ENCODE measurements around the gene USP54. TPM values are rescaled to one million over a fixed set of nuclear protein-coding genes. Genes with fewer than 3 reads are reported as not detected.
A peak's percentile ranks its signal among the peaks of the same experiment; 100 is the strongest.
"Not testable (repeated sequence)": the region's sequence is repeated elsewhere in the genome, so short reads cannot be mapped to it uniquely, and the experiment has no call there.

Gene USP54
- total RNA-seq, 1 donor from 2014 or later = 5.8 TPM

GRCh38 chr10:73591935-73592699, 975 bp upstream of the USP54 start:
- DNase-seq (ENCODE audit: low read depth in 2 of 2) = no peak

DNA sequence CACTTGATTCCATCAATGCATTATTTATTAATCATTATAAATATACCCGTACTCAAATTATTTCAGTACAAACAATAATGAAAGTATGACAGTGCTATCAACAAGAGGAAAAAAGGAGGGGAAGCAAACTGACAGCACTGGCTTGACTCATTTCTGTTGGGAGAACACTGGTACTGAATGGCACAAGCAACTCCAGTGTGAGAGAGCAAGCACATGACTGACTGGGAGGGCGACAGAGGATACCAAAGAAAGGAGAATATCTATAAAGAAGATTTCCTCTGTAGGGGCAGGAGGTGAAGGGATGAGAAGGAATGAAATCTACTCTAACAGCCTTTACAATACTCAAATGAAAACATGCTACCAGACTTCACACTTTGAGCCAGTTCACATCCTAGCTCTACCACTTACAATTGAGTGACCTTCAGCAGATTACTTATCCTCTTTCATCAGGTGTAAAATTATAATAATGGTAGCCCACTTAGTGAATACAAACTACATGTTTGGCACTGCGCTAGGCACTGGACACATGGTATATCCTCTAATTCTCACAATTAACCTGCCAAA, 1.5 kb downstream of the USP54 start:
- DNase-seq (ENCODE audit: low read depth in 2 of 2) = peak in 1 of 2 donors; percentile 77

DNA sequence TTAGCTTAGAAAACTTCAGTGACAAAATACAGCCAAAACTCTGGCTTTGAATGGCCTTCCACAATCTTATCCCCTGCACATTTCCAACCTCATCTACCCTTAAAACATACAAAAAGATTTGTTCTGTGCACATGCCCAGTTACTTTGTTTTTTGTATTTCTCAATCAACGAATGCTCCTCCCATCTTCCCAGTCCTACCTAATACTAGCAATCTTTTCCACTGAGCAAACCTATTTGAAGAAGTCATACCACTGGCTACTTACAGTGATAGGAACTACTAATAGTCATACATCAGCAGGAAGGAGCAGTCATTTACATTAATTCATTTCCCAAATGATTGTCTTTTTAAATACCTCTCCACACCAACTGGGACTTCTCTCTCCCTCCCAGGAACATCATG, 2.5 kb downstream of the USP54 start:
- DNase-seq (ENCODE audit: low read depth in 2 of 2) = no peak

DNA sequence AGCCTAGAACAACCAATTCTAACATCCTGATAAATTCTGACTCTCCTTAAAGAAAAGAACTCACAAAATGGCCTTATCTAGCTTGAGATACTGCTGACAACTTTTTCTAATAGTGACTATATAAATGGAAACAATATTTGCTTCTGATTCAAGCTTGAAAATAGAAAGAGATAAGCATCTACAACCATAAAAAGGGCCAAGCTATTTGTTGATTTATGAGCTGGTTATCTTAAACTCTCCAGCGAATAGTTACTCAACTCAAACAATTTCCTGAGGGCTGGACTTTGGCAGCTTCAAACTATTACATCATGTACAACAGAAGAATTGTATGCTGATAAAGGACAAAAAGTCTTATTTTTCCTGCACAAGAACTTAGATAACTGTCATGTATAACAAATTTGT, 4.6 kb downstream of the USP54 start:
- peak; percentile 46 to 93 for DNase-seq (ENCODE audit: low read depth in 2 of 2)

DNA sequence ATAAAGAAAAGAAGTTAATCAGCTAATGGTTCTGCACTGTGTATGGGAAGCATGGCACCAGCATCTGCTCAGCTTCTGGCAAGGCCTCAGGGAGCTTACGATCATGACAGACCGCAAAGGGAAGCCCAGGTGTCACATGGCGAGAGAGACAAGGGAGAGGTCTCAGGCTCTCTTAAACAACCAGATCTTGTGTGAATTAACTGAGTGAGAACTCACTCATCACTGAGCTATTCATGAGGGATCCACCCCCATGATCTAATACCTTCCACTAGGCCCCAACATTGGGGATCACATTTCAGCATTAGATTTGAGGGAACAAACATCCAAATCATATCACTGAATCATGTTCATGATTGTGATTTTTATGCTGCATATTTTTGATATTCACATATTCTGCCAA, 5.8 kb downstream of the USP54 start:
- DNase-seq (ENCODE audit: low read depth in 2 of 2) = no peak

GRCh38 chr10:73584737-73585136, 6.4 kb downstream of the USP54 start:
- DNase-seq (ENCODE audit: low read depth in 2 of 2) = peak in 1 of 2 donors; percentile 18

- DNase-seq (ENCODE audit: low read depth in 2 of 2) = no peak
Observed at GRCh38 chr10:73581918-73582317, 9.2 kb downstream of the USP54 start.

GRCh38 chr10:73578927-73579326, 12.2 kb downstream of the USP54 start:
- DNase-seq (ENCODE audit: low read depth in 2 of 2) = not testable (repeated sequence)

DNA sequence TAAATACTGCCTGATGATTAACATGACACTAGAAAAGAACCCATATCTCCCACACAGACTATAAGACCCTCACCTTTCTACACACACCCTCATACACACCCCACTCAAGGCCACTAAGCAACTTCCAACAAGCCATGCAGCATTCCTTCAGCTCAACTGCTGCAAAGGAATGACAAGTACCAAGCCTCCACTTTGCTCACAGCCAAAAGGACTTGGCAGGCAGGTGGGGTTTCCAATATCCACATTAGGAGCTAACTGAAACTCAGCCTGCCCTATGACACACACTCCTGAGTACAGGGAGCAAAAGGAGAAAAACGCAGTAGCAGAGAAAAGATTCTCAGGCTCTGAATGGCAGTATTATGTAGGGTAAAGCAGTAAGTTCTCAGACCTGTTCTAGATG, 13.4 kb downstream of the USP54 start:
- DNase-seq (ENCODE audit: low read depth in 2 of 2) = no peak

- DNase-seq (ENCODE audit: low read depth in 2 of 2) = no peak
Observed at GRCh38 chr10:73576890-73577591, 14.1 kb downstream of the USP54 start.

- DNase-seq (ENCODE audit: low read depth in 2 of 2) = peak; percentile 67 to 71
Observed at GRCh38 chr10:73576178-73576889, 14.8 kb downstream of the USP54 start.

DNA sequence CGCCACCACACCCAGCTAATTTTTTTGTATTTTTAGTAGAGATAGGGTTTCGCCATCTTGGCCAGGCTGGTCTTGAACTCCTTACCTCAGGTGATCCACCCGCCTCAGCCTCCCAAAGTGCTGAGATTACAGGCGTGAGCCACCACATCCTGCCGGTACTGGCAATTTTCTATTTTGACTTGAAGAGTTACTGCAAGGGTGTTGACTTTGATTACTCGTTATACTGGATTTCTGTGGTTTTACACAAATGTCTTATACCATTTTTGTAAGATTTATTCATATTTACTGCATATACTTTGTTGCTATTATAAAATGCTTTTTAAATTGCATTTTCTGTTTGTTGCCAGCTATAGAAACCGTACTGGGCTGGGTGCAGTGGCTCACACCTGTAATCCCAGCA, 24.1 kb downstream of the USP54 start:
- DNase-seq (ENCODE audit: low read depth in 2 of 2) = not testable (repeated sequence)

DNA sequence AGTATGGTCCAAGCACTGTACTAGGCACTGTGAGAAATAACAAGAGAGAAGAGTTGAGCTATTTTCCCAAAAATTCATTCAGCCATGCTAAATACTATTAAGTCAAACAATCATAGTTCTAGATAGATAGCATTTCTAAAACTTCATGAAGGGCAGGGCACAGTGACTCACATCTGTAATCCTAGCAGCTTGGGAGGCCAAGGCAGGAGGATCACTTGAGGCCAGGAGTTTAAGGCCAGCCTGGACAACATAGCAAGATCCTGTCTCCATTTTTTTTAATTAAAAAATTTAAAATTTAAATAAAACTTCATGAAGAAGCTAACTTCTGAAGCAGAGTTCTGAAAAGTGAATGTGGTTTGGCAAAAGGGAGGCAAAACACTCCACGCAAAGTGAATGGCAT, 29.9 kb downstream of the USP54 start:
- DNase-seq (ENCODE audit: low read depth in 2 of 2) = no peak

DNA sequence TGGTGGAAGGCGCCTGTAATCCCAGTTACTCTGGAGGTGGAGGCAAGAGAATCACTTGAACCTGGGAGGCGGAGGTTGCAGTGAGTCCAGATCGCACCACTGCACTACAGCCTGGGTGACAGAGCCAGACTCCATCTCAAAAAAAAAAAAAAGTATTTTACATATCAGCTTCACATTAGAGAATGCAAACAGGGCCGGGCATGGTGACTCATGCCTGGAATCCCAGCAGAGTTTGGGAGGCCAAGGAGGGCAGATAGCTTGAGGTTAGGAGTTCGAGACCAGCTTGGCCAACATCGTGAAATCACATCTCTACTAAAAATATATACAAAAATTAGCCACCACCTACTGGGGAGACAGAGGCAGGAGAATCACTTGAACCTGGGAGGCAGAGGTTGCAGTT, 31.6 kb downstream of the USP54 start:
- DNase-seq (ENCODE audit: low read depth in 2 of 2) = no peak

GRCh38 chr10:73556855-73557254, 34.3 kb downstream of the USP54 start:
- no peak for DNase-seq (ENCODE audit: low read depth in 2 of 2)

DNA sequence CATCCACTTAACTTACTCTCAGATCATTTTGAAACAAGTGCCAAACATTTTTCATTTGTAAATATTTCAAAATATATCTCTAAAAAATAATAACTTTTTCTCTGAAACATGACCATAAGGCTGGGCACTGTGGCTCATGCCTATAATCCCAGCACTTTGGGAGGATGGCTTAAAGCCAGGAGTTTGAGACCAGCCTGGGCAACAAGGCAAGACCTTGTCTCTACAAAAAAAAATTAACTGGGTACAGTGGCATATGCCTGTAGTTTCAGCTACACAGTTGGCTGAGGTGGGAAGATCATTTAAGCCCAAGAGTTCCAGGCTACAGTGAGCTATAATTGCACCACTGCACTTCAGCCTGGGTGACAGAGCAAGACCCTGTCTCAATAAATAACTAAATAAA, 36.4 kb downstream of the USP54 start:
- DNase-seq (ENCODE audit: low read depth in 2 of 2) = no peak

DNA sequence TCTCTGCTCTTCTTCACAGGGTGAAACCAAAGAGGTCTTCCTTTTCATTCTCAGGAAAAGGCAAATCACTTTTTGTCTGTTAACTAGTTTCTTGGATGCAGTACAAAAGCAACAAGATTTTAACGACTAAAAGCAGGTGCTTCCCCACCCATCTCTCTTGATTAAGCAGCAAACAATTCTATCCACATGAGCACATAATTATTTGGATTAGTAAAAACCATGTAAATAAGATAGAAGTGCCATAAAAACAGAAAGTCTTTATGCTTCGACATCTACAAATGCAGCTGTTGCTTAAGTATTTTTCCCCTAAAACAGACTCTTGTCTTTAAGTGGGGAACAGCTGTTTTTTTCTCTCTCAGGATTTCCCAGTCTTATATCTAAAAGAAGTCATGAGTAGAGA, 37.4 kb downstream of the USP54 start:
- peak in 1 of 2 donors; percentile 54 for DNase-seq (ENCODE audit: low read depth in 2 of 2)

- DNase-seq (ENCODE audit: low read depth in 2 of 2) = peak in 1 of 2 donors; percentile 3
Observed at GRCh38 chr10:73552819-73553715, 38.1 kb downstream of the USP54 start.

GRCh38 chr10:73551515-73551914, 39.6 kb downstream of the USP54 start:
- no peak for DNase-seq (ENCODE audit: low read depth in 2 of 2)

DNA sequence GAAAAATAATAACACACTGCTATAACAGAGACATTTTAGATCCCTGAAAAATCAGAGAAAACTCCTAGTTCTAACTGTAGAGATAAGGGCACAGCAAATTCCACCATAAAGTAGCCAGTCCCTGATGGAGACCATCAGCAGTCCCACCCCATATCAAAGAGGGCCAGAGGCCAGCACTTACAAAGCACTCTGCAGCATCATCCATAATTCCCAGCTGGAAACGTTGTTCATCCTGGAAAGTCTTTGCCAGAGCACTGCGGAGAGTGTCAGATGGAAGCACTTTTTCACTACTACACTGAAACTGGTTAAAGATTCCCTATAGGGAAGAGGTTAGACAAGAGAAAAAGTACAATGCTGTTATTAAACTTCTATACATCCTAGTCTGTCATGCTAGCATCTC, 45.8 kb downstream of the USP54 start:
- no peak for DNase-seq (ENCODE audit: low read depth in 2 of 2)

DNA sequence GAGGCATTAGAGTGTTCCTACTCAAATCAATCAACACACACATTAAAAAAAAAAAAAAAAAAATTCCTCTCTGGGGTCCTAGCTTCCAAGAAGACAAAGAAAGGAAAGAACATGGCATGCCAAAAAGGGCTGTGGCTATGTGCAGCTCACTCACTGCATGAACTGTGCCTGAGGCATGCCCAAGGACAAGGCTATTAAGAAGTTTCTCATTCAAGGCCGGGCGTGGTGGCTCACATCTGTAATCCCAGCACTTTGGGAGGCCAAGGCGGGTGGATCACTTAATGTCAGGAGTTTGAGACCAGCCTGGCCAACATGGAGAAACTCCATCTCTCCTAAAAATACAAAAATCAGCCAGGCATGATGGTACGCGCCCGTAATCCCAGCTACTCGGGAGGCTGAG, 53.4 kb downstream of the USP54 start:
- no peak for DNase-seq (ENCODE audit: low read depth in 2 of 2)
